HepG2 (cell line): ENCODE measurements around the gene MTCL1. TPM values are rescaled to one million over a fixed set of nuclear protein-coding genes. Genes with fewer than 3 reads are reported as not detected.

Experiments
- ATAC-seq: fragments of 200-7000 bp; cut with Tn5 transposase; 3 replicates; pipeline ENCODE4 v1.9.1; 2020; ENCODE audit warnings: mild to moderate bottlenecking, moderate library complexity
- BruUV-seq: library from RNA; stranded (reverse); fragments of 400-500 nt; replicated peaks from 2 replicates; lab custom pipeline; 2021; lab: Mats Ljungman, UMichigan
- CTCF ChIA-PET: fragments of 300-600 bp; formaldehyde crosslinking; extraction: SDS; loops from one replicate; lab custom pipeline; 2021; ENCODE audit warnings: low total read pairs, inconsistent platforms, low intra/inter-chr PET ratio; lab: Yijun Ruan, JAX
- POLR2A ChIA-PET: fragments of 350-600 bp; sonication (Branson Sonifier 250); formaldehyde crosslinking; loops from one replicate; lab custom pipeline; 2020; ENCODE audit warnings: antibody characterized with exemption, inconsistent platforms; lab: Yijun Ruan, JAX
- DNase-seq: peaks from one replicate; pipeline ENCODE4 v3.0.0-alpha.2; 2015; ENCODE audit warnings: low spot score
- FAIRE-seq: peaks from 3 replicates; lab custom pipeline; 2011; peaks lifted over from hg19 to GRCh38; lab: Jason Lieb, UNC
- H2AFZ ChIP-seq: one replicate; pipeline ENCODE4 v1.6.1; 2011; ENCODE audit warnings: low read length, inconsistent platforms
- H3K27ac ChIP-seq: fragments of 300-600 bp; 3 replicates; pipeline ENCODE4 v1.8.0; 2011; ENCODE audit warnings: mixed run types, mild to moderate bottlenecking, mixed read lengths, low read length, inconsistent platforms; ENCODE audit not compliant: insufficient read depth; ENCODE audit errors: extremely low read length
- H3K27me3 ChIP-seq, 2 experiments: fragments of 200-600 bp in 1 of 2; 2 replicates in 1 of 2; 3 replicates in 1 of 2; pipeline versions ENCODE4 v1.6.0 to v1.8.0; 2011; ENCODE audit warnings: low read length in 2 of 2, mild to moderate bottlenecking in 2 of 2, moderate library complexity in 2 of 2, inconsistent platforms in 1 of 2; ENCODE audit not compliant: insufficient read depth in 2 of 2, control insufficient read depth in 1 of 2
- H3K36me3 ChIP-seq, 2 experiments: fragments of 200-600 bp in 1 of 2; replicated peaks in 1 of 2; 2 replicates in 1 of 2; 3 replicates in 1 of 2; pipeline versions ENCODE4 v1.5.1 to v1.8.0; 2011; ENCODE audit warnings: low read length in 2 of 2, inconsistent platforms in 1 of 2; ENCODE audit not compliant: insufficient read depth in 2 of 2, control insufficient read depth in 1 of 2
- H3K4me1 ChIP-seq: 2 replicates; pipeline ENCODE4 v1.5.1; 2012; ENCODE audit warnings: low read length, inconsistent platforms; ENCODE audit not compliant: insufficient read depth
- H3K4me2 ChIP-seq: 2 replicates; pipeline ENCODE4 v1.6.0; 2011; ENCODE audit warnings: low read depth, low read length, inconsistent platforms
- H3K4me3 ChIP-seq, 3 experiments: fragments of 200-600 bp in 1 of 3; sonication (generic), shearing (Covaris generic) in 1 of 3; replicated peaks in 1 of 3; 2 replicates each; pipeline ENCODE4 v1.5.1; 2011 to 2016; ENCODE audit warnings: low read length in 3 of 3, inconsistent platforms in 2 of 3, low read depth in 2 of 3, mild to moderate bottlenecking in 2 of 3, control low read depth in 1 of 3, mixed read lengths in 1 of 3; ENCODE audit not compliant: insufficient read depth in 1 of 3
- H3K79me2 ChIP-seq: one replicate; pipeline ENCODE4 v1.6.1; 2011; ENCODE audit warnings: low read length, inconsistent platforms; ENCODE audit not compliant: insufficient read depth
- H3K9ac ChIP-seq: 2 replicates; pipeline ENCODE4 v1.6.0; 2011; ENCODE audit warnings: mild to moderate bottlenecking, low read depth, low read length, inconsistent platforms; ENCODE audit not compliant: insufficient read depth
- H3K9me3 ChIP-seq: 2 replicates; pipeline ENCODE4 v1.5.1; 2012; ENCODE audit warnings: mild to moderate bottlenecking, low read length
- H4K20me1 ChIP-seq: 2 replicates; pipeline ENCODE4 v1.6.0; 2011; ENCODE audit warnings: inconsistent platforms, mild to moderate bottlenecking, low read length, moderate library complexity; ENCODE audit not compliant: insufficient read depth
- ADNP ChIP-seq: sonication (generic); formaldehyde crosslinking; IDR thresholded peaks from 2 replicates; pipeline ENCODE4 v1.4.0; 2020; ENCODE audit warnings: missing genetic modification reagents
- ARID5B ChIP-seq: IDR thresholded peaks from 2 replicates; pipeline ENCODE4 v1.4.0; 2020; ENCODE audit warnings: mild to moderate bottlenecking, missing genetic modification reagents
- ELF3 ChIP-seq: IDR thresholded peaks from 2 replicates; pipeline ENCODE4 v1.6.1; 2016; ENCODE audit warnings: missing genetic modification reagents, missing compliant biosample characterization
- EP300 ChIP-seq, 3 experiments: sonication (generic) in 1 of 3; formaldehyde crosslinking in 1 of 3; IDR thresholded peaks; 2 replicates each; pipeline versions ENCODE4 v1.5.1 to v1.6.1; 2011 to 2020; ENCODE audit warnings: low read depth in 2 of 3, low read length in 2 of 3, borderline replicate concordance in 1 of 3, improper control_type of control experiment in 1 of 3, mild to moderate bottlenecking in 1 of 3, missing genetic modification reagents in 1 of 3, moderate library complexity in 1 of 3
- FOXO1 ChIP-seq: sonication (generic); formaldehyde crosslinking; IDR thresholded peaks from 2 replicates; pipeline ENCODE4 v1.4.0; 2020; ENCODE audit warnings: missing genetic modification reagents
- HDAC1 ChIP-seq: sonication (generic); formaldehyde crosslinking; IDR thresholded peaks from 2 replicates; pipeline ENCODE4 v1.5.1; 2020; ENCODE audit warnings: mild to moderate bottlenecking, missing genetic modification reagents
- KAT8 ChIP-seq: IDR thresholded peaks from 2 replicates; pipeline ENCODE4 v1.6.1; 2016; ENCODE audit warnings: missing genetic modification reagents, missing compliant biosample characterization
- NCOA2 ChIP-seq: sonication (generic); formaldehyde crosslinking; IDR thresholded peaks from 2 replicates; pipeline ENCODE4 v1.8.0; 2022; ENCODE audit warnings: inconsistent platforms
- NFE2L2 ChIP-seq: fragments of 150-350 bp; IDR thresholded peaks from 2 replicates; pipeline ENCODE4 v1.6.1; 2014; ENCODE audit warnings: low read length
- SOX5 ChIP-seq: IDR thresholded peaks from 2 replicates; pipeline ENCODE4 v1.6.1; 2016; ENCODE audit warnings: borderline replicate concordance
- ZBTB21 ChIP-seq: sonication (generic); formaldehyde crosslinking; IDR thresholded peaks from 2 replicates; pipeline ENCODE4 v1.4.0; 2020; ENCODE audit warnings: missing genetic modification reagents
- ZBTB38 ChIP-seq: sonication (generic); formaldehyde crosslinking; IDR thresholded peaks from 2 replicates; pipeline ENCODE4 v1.5.1; 2020; ENCODE audit warnings: mild to moderate bottlenecking, missing genetic modification reagents
- ZC3H4 ChIP-seq: sonication (generic); formaldehyde crosslinking; IDR thresholded peaks from 2 replicates; pipeline ENCODE4 v1.4.0; 2020; ENCODE audit warnings: missing genetic modification reagents, borderline replicate concordance
- ZNF713 ChIP-seq: sonication (generic); formaldehyde crosslinking; IDR thresholded peaks from 2 replicates; pipeline ENCODE4 v1.4.0; 2020; ENCODE audit warnings: mild to moderate bottlenecking, missing genetic modification reagents
- ZUFSP ChIP-seq: sonication (generic); formaldehyde crosslinking; IDR thresholded peaks from 2 replicates; pipeline ENCODE4 v1.9.0; 2021; ENCODE audit warnings: missing genetic modification reagents, mild to moderate bottlenecking, borderline replicate concordance
- WGBS: methylation state at CpG from one replicate; pipeline ENCODE4 v1.1.6; 2017; ENCODE audit warnings: low lambda C conversion rate; 5-methylcytosine and 5-hydroxymethylcytosine counted together
- in situ Hi-C: cut with HindIII; loops from 2 replicates; pipeline ENCODE4 v1.10.0; 2017; ENCODE audit warnings: low pct_unique_long_range_greater_than_20kb; ENCODE audit not compliant: extremely low pct_ligation_motif_present
- intact Hi-C: fragments of 100-400 bp; cut with micrococcal nuclease; formaldehyde crosslinking; loops from one replicate; pipeline ENCODE4 v1.10.0; 2022; ENCODE audit not compliant: unreplicated experiment
- polyA plus RNA-seq, 8 experiments: library from polyadenylated mRNA; depleted of rRNA in 3 of 8; stranded (reverse) in 7 of 8; unstranded in 1 of 8; fragments of >200 nt; fragmentation: Illumina TruSeq in 4 of 8; extraction: Trizol in 4 of 8; gene quantifications; 2 replicates each; pipeline versions ENCODE4 v1.2.1 to v1.2.3, GENCODE V29; 2011 to 2016; ENCODE audit warnings: low read depth in 4 of 8, missing spikeins in 1 of 8, mixed read lengths in 1 of 8; ENCODE audit not compliant: insufficient read depth in 1 of 8
- total RNA-seq, 5 experiments: library from RNA; depleted of rRNA; stranded (reverse); fragments of >200 nt; fragmentation: Illumina TruSeq; extraction: Trizol; gene quantifications; 2 replicates each; pipeline ENCODE4 v1.2.3, GENCODE V29; 2016; ENCODE audit warnings: low read depth in 1 of 5

MTCL1 gene
- total and polyA plus RNA-seq, 2 of the 13 experiments (the other 11 are each of a cell fraction or from before 2014, with no cell fraction given) = 3.1 to 3.2 TPM

DNA sequence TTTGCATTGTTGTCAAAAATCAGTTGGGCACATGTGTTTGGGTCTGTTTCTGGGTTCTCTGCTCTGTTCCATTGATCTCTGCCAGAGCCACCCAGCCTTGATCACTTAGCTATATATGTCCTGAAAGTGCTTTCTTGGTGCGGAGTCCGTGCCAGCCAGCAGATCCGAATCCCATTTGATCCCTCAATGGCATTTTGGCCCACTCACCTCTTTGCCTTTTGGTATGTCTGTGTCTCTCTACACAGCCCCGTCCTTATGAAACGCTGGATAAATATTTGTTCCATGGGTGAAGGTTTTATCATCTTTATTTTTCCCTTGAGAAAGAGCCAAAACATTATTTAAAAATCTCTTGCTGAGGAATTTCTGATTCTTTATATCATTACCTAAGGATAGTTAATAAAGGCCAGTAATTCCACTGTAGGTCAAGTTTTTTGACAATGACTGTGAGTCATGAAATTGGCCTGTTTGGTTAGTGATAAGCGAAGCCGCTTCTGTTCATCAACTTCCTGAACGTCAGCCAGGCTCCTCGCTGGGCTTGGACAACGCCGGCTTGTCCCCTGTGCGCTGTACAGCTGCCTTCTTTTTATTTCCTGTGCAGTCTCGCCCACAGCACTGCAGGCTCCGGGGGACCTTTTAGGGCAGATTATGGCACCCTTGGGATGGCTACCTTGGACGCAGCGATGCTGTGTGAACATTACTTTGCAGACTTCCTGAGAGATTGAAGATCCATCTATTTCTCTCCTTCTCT, 24.9 kb downstream of the MTCL1 start (continued):
- no peak for TF ChIP-seq ZUFSP (CRISPR knock-in tag)

DNA sequence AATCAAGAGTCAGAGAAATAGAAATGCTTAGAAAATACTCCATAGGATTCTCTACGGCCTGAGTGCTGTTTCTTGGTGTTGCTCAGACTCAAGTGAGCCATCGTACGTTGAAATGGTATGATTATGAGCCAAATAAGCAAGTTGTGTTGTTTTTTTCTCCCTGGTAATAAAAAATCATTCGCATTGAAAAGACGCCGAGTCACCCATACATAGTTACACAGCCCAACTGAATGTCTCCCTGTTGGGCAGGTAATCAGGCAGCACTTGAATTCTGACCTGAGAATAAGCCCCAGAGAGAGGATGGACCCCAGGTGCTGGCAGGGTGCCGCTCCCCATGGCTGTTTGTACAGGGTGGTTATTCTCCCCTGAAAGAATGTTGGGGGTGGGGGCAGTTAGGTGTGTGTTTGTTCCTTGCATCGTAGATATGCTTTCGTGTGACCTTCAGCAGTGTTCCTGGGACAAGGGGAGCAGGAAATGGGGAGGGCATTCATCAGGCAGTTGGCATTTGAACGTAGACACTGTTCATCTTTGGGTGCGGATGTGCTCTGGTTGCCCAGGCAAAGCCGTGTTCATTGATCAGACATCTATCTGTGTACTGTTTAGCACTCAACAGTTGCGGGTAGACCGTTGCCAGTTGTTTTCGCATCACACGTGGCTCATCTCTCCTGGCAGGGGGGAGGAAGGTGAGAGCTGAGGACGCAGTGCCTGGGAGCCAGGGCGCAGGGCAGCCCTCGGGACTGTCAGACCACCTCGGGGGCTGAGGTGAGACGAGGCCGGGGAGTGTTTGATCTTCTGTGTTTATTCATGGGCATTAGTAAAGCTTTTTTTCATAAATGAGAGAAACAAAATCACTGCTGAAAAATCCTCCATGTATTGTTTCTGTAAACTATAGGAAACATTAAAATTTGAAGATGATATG, 27.3 kb downstream of the MTCL1 start:
- no peak overlapping the region for H2AFZ ChIP-seq
- peaks cover 57% of the 10 kb centered on the region for H3K4me1 ChIP-seq
- H3K27ac ChIP-seq = no peak overlapping the region
- DNase-seq (peak; percentile 83), ATAC-seq (peak; percentile 17; the same call in 2 of the 3 replicates), FAIRE-seq (peak; percentile 57)
- no peaks in the 10 kb centered on the region for H3K9me3 ChIP-seq
- intact Hi-C loops (no loop called here), in situ Hi-C loops (no loop called here)
- no peaks in the 10 kb centered on the region; a peak in 1 of 5 replicates for H3K27me3 ChIP-seq
- ChIA-PET POLR2A (no interaction called here), CTCF (no interaction called here)
- WGBS = 72% methylated on average over 22 of the region's 22 CpGs
- H4K20me1 ChIP-seq = no peaks in the 10 kb centered on the region
- no TSS peak for BruUV-seq
- no peak overlapping the region for H3K4me2 ChIP-seq
- no peaks in the 10 kb centered on the region; a peak in 1 of 5 replicates for H3K36me3 ChIP-seq
- H3K9ac ChIP-seq = no peak overlapping the region; the same call in 1 of the 2 replicates
- no peak overlapping the region for H3K4me3 ChIP-seq
- no peaks in the 10 kb centered on the region for H3K79me2 ChIP-seq
- peak; percentile 52; the same call in 1 of the 2 replicates for TF ChIP-seq NCOA2 (CRISPR knock-in tag)
- no peak for TF ChIP-seq ZC3H4 (CRISPR knock-in tag)
- TF ChIP-seq ADNP (CRISPR knock-in tag) = no peak
- TF ChIP-seq FOXO1 (CRISPR knock-in tag) = 0 out of 2 replicates have a peak, but pooled peaks have one; percentile 29
- TF ChIP-seq EP300 (IDR thresholded peaks at IDR 0.05; ENCODE audit: low read depth in 2 of 2, low read length in 2 of 2) = no peak
- peak; percentile 80 for TF ChIP-seq EP300 (CRISPR knock-in tag; IDR thresholded peaks at IDR 0.05; ENCODE audit: borderline replicate concordance)
- no peak for TF ChIP-seq ZNF713
- TF ChIP-seq ZBTB21 = no peak
- TF ChIP-seq ARID5B (CRISPR knock-in tag) = peak; percentile 55; the same call in 1 of the 2 replicates
- TF ChIP-seq KAT8 = no peak
- TF ChIP-seq NFE2L2 = peak; percentile 61; the same call in 1 of the 2 replicates
- TF ChIP-seq HDAC1 = no peak
- TF ChIP-seq ELF3 (CRISPR knock-in tag) = peak; percentile 68; the same call in 1 of the 2 replicates
- TF ChIP-seq ZBTB38 (CRISPR knock-in tag) = peak; percentile 93
- TF ChIP-seq SOX5 (CRISPR knock-in tag) = peak; percentile 40; the same call in 1 of the 2 replicates
